Stimulated activated CD8-positive, alpha-beta memory T cell treated with anti-CD3 and anti-CD28 coated beads, Interleukin-15, amount 100 ng/mL, for 1 hour (primary cell): ENCODE measurements around the gene STX12.
A peak's percentile ranks its signal among the peaks of the same experiment; 100 is the strongest.
"Not testable (repeated sequence)": the region's sequence is repeated elsewhere in the genome, so short reads cannot be mapped to it uniquely, and the experiment has no call there.

ENCODE experiments used
- DNase-seq: peaks from one replicate; pipeline ENCODE4 v3.0.0-alpha.2; 2020; ENCODE audit warnings: low read depth

Gene STX12

DNA sequence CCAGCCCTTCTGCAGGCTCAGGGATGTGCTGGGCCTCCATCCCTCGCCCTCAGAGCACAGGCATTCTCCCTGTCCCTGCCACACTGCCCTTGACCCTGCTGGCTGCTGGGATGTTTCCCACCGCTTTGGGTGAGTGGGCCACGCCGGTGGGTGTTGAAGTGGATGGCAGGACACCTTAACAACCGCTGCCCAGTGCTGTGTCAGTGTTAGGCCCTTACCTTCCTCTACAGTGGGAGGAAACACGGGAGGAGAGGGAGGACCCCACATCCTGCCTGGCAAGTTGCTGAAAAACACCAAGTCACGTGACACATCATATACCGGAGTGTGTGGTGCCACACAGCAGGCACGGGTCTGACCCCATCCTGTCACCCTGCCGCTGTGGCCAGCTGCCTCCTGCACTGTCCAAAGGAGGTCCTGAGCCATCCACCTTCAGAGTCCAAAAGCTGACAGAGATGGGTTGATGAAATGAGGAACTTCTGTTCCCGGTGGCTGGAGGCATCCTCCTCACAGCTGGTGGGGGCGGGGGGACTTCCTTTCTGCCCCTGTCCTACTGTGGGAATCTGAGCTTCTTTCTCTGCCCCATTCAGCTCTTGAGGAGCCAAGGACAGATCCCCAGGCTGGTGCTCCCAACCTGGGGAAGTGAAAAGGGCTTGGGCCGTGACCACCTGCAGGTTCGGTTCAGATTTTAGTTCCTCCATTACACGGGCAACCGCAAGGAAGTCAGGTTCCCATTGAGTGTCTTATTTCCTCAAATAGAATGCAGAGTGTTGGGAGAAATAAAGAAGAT lies 96.1 kb downstream of the STX12 start:
- DNase-seq = peak; percentile 38

DNA sequence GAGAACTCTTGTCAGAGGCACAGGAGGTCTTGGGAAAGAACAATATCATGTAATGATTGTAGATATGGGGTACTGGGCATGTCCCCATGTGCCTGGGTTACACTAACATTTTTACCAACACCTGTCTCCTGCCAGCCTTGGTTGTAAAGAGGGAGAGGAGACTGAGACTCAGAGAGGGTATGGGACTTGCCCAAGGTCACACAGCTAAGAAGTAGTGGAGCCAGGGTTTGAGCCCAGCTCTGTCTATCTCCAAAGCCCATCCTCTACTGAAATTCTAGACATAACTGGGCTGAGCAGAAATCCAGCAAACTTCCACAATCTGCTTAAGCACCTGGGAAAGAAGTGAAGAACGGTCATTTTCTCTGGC lies 96.7 kb downstream of the STX12 start:
- DNase-seq = no peak

GRCh38 chr1:27871076-27871475 lies 98.1 kb downstream of the STX12 start:
- not testable (repeated sequence) for DNase-seq

DNA sequence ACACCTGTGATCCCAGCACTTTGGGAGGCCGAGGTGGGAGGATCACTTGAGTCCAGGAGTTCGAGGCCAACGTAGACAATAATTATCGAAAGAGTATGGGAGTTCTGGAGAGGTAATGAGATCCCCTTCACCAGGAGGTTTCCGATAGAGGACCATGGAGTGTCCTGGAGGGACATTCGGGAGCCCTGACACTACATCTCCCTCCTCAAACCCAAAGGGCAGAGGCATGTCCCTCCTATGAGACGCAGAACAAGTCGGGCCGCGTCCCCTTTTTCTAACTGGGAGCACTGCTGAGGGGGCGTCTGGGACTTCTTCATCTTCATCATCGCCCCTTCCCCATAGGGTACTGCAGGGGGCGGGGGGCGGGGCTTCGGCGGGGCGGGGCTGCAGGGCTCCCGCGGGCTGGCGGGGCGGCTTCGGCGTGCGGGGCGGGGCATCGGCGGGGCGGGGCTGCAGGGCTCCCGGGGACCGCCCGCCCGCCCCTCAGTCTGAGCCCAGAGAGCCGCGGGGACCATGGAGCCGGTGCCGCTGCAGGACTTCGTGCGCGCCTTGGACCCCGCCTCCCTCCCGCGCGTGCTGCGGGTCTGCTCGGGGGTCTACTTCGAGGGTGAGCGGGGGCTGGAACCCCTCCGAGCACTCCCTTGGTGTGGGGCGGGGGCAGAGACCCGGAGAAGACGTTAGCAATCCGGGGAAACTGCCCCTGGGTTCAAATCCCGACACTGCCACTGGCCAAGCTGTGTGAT lies 99.2 kb downstream of the STX12 start, which contains the start of gene THEMIS2:
Gene THEMIS2, plus strand, starts transcription at position 486 of the 743 bp plus-strand sequence. Its CDS starts 28 bp downstream, at position 514.
- peak; percentile 70 for DNase-seq

DNA sequence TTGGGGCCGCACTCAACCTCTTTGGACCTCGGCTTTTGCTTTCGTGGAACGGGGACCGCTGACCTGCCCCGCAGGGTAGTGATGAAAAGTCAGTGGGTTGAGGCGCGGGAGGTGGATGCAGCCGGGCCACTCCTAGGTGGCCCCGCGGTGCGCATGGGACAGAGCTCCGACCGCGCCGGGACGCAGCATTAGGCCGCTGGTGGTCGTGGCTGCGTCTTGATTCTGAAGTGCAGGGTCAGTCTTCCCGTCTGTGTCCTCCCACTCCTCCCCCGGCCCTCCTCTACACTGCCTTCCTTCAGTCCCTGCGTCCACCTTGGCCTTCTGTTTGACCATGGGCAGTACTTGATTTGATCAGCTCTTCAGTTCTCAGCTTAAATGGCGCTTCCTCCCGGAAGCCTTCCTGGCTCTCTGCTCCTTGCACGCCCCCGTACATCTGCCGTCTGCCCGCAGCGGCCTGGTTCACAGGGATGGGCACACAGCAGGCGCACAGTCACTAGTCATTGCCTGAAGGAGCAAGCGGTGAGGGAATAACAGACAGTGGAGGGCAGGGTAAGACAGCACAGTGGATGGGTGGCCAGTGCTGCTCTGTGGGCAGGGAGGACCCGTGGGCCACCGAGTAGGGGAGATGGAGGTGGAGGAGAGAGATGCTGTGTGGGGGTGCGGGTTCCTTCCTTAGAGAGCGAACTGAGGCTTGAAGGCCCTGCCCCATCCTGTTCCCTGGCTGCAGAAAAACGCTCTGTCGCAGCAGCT lies 100.0 kb downstream of the STX12 start:
- DNase-seq = no peak

- no peak for DNase-seq
Measured at GRCh38 chr1:27873671-27874384, 100.8 kb downstream of the STX12 start.
